ENCODE results near the gene SLCO3A1.
A peak's percentile ranks its signal among the peaks of the same experiment; 100 is the strongest.

The SLCO3A1 gene

GRCh38 chr15:91853511-91853947 lies at the start of gene SLCO3A1:
Gene SLCO3A1 (plus strand): TSS chr15:91853708.
- H3K4me3 ChIP-seq (replicated peaks; ENCODE audit: low read depth, low read length): peak within 1 kb of the TSS; percentile 26
- DNase-seq (ENCODE audit: extremely low read depth, low read depth): no peak
- no peak for TF ChIP-seq CTCF (IDR thresholded peaks at IDR 0.05; ENCODE audit: low read depth, low read length, missing control alignments)

DNA sequence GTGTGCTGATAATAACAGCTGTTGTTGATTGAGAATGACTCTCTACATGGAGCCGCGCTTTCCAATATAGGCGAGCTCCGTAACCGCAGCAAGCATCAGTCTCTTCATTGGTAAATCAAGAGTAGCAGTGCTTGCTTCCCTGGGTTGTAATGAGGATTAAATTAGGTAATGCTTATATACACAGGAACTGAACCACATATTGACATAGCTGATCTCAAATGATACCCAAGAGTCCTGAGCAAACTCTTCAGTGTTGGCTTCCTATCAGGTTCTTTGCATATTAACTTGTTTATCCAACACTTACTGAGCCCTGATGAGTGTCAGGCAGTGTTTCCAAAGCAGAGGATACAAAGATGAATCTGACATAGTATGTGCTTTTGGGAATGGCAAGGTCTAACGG lies 46.4 kb upstream of the SLCO3A1 start:
- TF ChIP-seq CTCF (IDR thresholded peaks at IDR 0.05; ENCODE audit: low read depth, low read length, missing control alignments): no peak
- DNase-seq (ENCODE audit: extremely low read depth, low read depth): no peak

GRCh38 chr15:91813924-91814323 lies 39.6 kb upstream of the SLCO3A1 start:
- TF ChIP-seq CTCF (IDR thresholded peaks at IDR 0.05; ENCODE audit: low read depth, low read length, missing control alignments): no peak
- H3K4me3 ChIP-seq (replicated peaks; ENCODE audit: low read depth, low read length): no peak overlapping the region
- no peak for DNase-seq (ENCODE audit: extremely low read depth, low read depth)

More for the DNA sequence above, 46.4 kb upstream of the SLCO3A1 start:
- H3K4me3 ChIP-seq (replicated peaks; ENCODE audit: low read depth, low read length): no peak overlapping the region

DNA sequence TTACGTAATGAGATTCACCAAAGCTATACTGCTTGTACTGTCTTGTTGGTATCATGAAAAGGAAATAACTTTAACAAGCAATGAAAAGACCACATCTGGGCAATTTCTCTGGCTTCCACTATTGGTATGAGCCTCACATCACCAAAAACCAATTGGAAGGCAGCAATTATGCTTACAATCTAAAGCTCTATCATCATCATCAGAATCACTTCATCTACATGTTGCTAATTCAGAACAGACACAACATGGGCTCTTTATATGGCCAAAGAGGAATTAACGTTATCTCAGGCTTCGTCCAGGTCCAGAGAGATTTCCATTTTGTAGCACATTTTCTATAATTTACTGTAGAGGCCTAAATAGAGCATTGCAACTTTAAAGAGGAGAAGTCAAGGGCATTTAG lies 36.6 kb upstream of the SLCO3A1 start:
- no peak for TF ChIP-seq CTCF (IDR thresholded peaks at IDR 0.05; ENCODE audit: low read depth, low read length, missing control alignments)
- no peak overlapping the region for H3K4me3 ChIP-seq (replicated peaks; ENCODE audit: low read depth, low read length)

DNA sequence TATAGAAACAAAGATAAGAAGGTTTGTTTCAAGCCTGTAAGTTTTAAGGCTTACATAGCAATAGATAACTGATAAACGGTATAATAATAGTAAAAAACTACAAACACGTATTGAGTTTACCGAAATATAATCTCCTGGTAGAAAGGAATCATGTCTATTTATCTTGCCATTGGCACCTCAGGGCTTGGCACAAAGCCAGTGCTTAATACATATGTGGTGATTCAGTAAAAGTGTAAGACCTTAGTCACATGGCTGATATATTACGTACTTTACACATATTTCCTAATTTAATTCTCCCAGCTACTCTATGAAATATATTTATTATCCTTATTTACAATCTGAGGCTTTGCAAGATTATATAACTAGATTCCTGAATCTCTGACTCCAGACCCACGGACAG lies 32.0 kb upstream of the SLCO3A1 start:
- DNase-seq (ENCODE audit: extremely low read depth, low read depth): no peak
- TF ChIP-seq CTCF (IDR thresholded peaks at IDR 0.05; ENCODE audit: low read depth, low read length, missing control alignments): no peak
- no peak overlapping the region for H3K4me3 ChIP-seq (replicated peaks; ENCODE audit: low read depth, low read length)

More for the DNA sequence above, 36.6 kb upstream of the SLCO3A1 start:
- DNase-seq (ENCODE audit: extremely low read depth, low read depth): no peak

GRCh38 chr15:91824256-91824655 lies 29.3 kb upstream of the SLCO3A1 start:
- DNase-seq (ENCODE audit: extremely low read depth, low read depth): no peak
- no peak overlapping the region for H3K4me3 ChIP-seq (replicated peaks; ENCODE audit: low read depth, low read length)
- no peak for TF ChIP-seq CTCF (IDR thresholded peaks at IDR 0.05; ENCODE audit: low read depth, low read length, missing control alignments)

GRCh38 chr15:91826443-91826842 lies 27.1 kb upstream of the SLCO3A1 start:
- no peak for DNase-seq (ENCODE audit: extremely low read depth, low read depth)
- TF ChIP-seq CTCF (IDR thresholded peaks at IDR 0.05; ENCODE audit: low read depth, low read length, missing control alignments): no peak
- H3K4me3 ChIP-seq (replicated peaks; ENCODE audit: low read depth, low read length): no peak overlapping the region
